Measurements from ENCODE around the gene AQR. TPM values are rescaled to one million over a fixed set of nuclear protein-coding genes. Genes with fewer than 3 reads are reported as not detected.

The AQR gene
- total and polyA plus RNA-seq, 3 donors from 2014 or later = 37.6 to 39.2 (median 38.5) TPM

DNA sequence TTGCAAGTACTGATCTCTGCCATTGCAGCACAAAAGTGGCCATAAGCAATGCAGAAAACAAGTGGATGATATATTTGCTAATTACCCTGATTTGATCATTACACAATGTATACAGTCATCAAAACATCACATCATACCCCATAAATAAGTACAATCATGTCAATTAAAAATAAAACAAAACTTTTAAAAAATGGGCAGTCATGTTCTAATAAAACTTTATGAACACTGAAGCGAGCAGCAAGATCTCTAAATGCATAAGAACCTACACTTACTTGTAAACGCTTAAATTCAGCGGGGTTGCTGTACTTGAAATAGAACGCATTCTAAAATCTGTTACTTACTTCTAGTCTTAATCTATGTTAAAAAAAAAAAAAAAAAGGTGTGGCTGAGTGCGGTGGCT lies 73.4 kb downstream of the AQR start:
- WGBS, 2 donors = 98% methylated on average over 5 of the region's 5 CpGs
- Histone ChIP-seq H3K36me3 (ENCODE audit: low read depth, missing control alignments) (no peaks in the 10 kb centered on the region), H3K9me3 (no peaks in the 10 kb centered on the region), H3K27me3 (no peaks in the 10 kb centered on the region), H3K4me3 (no peak overlapping the region), H3K27ac (no peak overlapping the region), H3K4me1 (no peaks in the 10 kb centered on the region)
- intact Hi-C loops (cut with DNase I; ENCODE audit: low total_unique reads) = no loop called here
- TF ChIP-seq POLR2A (IDR thresholded peaks at IDR 0.05) (no peak), CTCF (IDR thresholded peaks at IDR 0.05) (no peak)
- no peak for DNase-seq

DNA sequence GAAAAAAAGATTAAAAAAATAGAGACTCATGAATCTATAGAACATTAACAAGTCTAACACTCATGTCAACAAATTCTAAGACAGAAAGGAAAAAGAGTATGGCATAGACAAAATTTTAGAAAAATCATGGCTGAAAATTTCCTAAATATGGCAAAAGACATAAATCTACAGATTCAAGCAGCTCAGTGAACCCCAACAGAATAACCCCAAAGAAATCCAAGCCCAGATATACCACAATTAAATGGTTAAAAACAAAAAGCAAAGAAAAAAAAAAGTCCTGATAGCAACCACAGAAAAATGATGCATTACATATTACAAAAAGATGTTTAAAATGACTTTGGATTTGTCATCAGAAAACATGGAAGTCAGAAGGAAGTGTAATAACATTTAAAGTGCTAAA lies 75.6 kb downstream of the AQR start:
- Histone ChIP-seq H3K4me1 (no peaks in the 10 kb centered on the region), H3K27me3 (no peaks in the 10 kb centered on the region), H3K36me3 (ENCODE audit: low read depth, missing control alignments) (no peaks in the 10 kb centered on the region), H3K27ac (no peak overlapping the region), H3K9me3 (no peaks in the 10 kb centered on the region), H3K4me3 (no peak overlapping the region)
- intact Hi-C loops (cut with DNase I; ENCODE audit: low total_unique reads) = no loop called here
- no peak for DNase-seq
- no peak for TF ChIP-seq POLR2A (IDR thresholded peaks at IDR 0.05)
- no peak for TF ChIP-seq CTCF (IDR thresholded peaks at IDR 0.05)

- intact Hi-C loops (cut with DNase I; ENCODE audit: low total_unique reads) = no loop called here
- 90 to 98% methylated on average over 7 of the region's 7 CpGs for WGBS, 2 donors
- no peaks in the 10 kb centered on the region for H3K36me3 ChIP-seq (ENCODE audit: low read depth, missing control alignments)
These were observed 76.5 kb downstream of the AQR start for GRCh38 chr15:34892963-34893591.

GRCh38 chr15:34890424-34890823 lies 79.1 kb downstream of the AQR start:
- Histone ChIP-seq H3K27ac (no peak overlapping the region), H3K9me3 (no peaks in the 10 kb centered on the region), H3K27me3 (no peaks in the 10 kb centered on the region), H3K36me3 (ENCODE audit: low read depth, missing control alignments) (no peaks in the 10 kb centered on the region), H3K4me1 (peaks cover 5% of the 10 kb centered on the region), H3K4me3 (no peak overlapping the region)
- no peak for DNase-seq
- intact Hi-C loops (cut with DNase I; ENCODE audit: low total_unique reads) = no loop called here
- 47 to 55% methylated on average over 2 of the region's 2 CpGs for WGBS, 2 donors
- no peak for TF ChIP-seq POLR2A (IDR thresholded peaks at IDR 0.05)
- TF ChIP-seq CTCF (IDR thresholded peaks at IDR 0.05) = no peak

More at GRCh38 chr15:34892963-34893591, 76.5 kb downstream of the AQR start:
- no peaks in the 10 kb centered on the region for H3K27me3 ChIP-seq
- H3K27ac ChIP-seq = no peak overlapping the region
- H3K9me3 ChIP-seq = no peaks in the 10 kb centered on the region
- H3K4me3 ChIP-seq = no peak overlapping the region
- no peak for DNase-seq
- H3K4me1 ChIP-seq = no peaks in the 10 kb centered on the region
- TF ChIP-seq POLR2A (IDR thresholded peaks at IDR 0.05) (no peak), CTCF (IDR thresholded peaks at IDR 0.05) (no peak)

DNA sequence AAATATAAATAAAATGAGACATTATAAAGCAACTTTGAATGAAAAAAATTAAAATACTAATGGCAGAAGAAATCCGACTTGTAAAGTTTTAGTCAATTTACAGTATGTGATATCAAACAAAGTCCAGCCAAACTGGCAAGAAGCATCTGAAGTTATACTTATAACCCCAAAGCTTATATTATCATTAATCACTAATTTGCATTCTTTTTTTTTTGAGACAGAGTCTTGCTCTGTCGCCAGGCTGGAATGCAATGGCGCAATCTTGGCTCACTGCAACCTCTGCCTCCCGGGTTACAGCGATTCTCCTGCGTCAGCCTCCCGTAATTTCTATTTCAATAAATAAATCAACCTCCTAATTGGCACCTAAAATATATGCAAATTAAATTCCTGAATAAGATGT lies 80.1 kb downstream of the AQR start:
- no peak for TF ChIP-seq CTCF (IDR thresholded peaks at IDR 0.05)
- TF ChIP-seq POLR2A (IDR thresholded peaks at IDR 0.05) = no peak
- no peak for DNase-seq

More for the DNA sequence above, 80.1 kb downstream of the AQR start:
- peaks cover 5% of the 10 kb centered on the region for H3K4me1 ChIP-seq
- H3K27ac ChIP-seq = no peak overlapping the region
- intact Hi-C loops (cut with DNase I; ENCODE audit: low total_unique reads) = no loop called here
- WGBS, 2 donors = 94 to 97% methylated on average over 7 of the region's 7 CpGs
- no peak overlapping the region for H3K4me3 ChIP-seq
- H3K36me3 ChIP-seq (ENCODE audit: low read depth, missing control alignments) = no peaks in the 10 kb centered on the region
- no peaks in the 10 kb centered on the region for H3K9me3 ChIP-seq
- H3K27me3 ChIP-seq = no peaks in the 10 kb centered on the region
